Measurements from ENCODE around the gene NEGR1. TPM values are rescaled to one million over a fixed set of nuclear protein-coding genes. Genes with fewer than 3 reads are reported as not detected.

Gene NEGR1
- total and polyA plus RNA-seq, 2 donors (not counting 3 experiments of a cell fraction or from before 2014, with no cell fraction given) = 6.8 to 21.8 TPM

DNA sequence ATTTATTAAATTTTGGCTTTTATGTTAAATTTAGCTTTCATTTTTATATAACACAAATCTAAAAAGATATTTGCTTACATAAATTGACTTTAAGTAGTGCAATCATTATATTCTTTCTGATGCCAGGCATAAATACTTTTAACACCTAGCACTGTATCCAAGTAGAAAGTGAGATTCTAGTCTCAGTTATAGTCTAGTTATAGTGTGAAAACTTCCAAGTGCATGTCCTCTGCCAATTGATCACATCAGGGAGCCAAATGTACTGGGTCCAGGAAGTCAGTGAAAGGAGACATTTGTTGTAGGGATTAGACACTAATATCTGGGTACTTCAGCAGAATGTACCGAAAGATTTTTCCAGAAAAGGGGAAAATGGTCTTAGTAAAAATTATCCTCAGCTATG is 910.8 kb downstream of the NEGR1 start:
- Histone ChIP-seq H3K9me3 (replicated peaks; ENCODE audit: control insufficient read depth, insufficient read depth, low read length) (no peaks in the 10 kb centered on the region), H3K79me2 (ENCODE audit: control insufficient read depth, insufficient read depth, low read length) (no peaks in the 10 kb centered on the region), H2AFZ (ENCODE audit: low read depth, low read length) (no peak overlapping the region), H3K9ac (replicated peaks; ENCODE audit: extremely low read depth, insufficient read depth, low read length) (no peak overlapping the region), H3K27me3 (ENCODE audit: control insufficient read depth in 2 of 2, insufficient read depth in 2 of 2, low read length in 2 of 2) (no peaks in the 10 kb centered on the region), H3K9me1 (replicated peaks; ENCODE audit: control insufficient read depth, extremely low read depth, insufficient read depth, low read length) (no peaks in the 10 kb centered on the region), H4K20me1 (replicated peaks; ENCODE audit: control insufficient read depth, extremely low read depth, insufficient read depth, low read length) (no peaks in the 10 kb centered on the region), H3K4me1 (ENCODE audit: control insufficient read depth, extremely low read depth, insufficient read depth, low read length) (no peaks in the 10 kb centered on the region), H3K36me3 (ENCODE audit: control insufficient read depth in 2 of 2, extremely low read depth in 1 of 2, insufficient read depth in 2 of 2, low read length in 2 of 2) (no peaks in the 10 kb centered on the region), H3K4me2 (ENCODE audit: insufficient read depth, low read length) (no peak overlapping the region), H3K4me3 (replicated peaks in 1 of 3; ENCODE audit: insufficient read depth in 1 of 3, low read depth in 1 of 3, low read length in 3 of 3) (no peak overlapping the region), H3K27ac (ENCODE audit: insufficient read depth, low read depth, low read length) (no peak overlapping the region)
- ChIA-PET CTCF (no interaction called here), POLR2A (no interaction called here)
- dilution Hi-C loops (cut with MboI; ENCODE audit: extremely low pct_ligation_motif_present, low sequenced_read_pairs) (no loop called here), intact Hi-C loops (cut with micrococcal nuclease) (no loop called here)
- no peak for FAIRE-seq
- no TSS peak for BruUV-seq (replicated peaks)
- DNase-seq (ENCODE audit: low read depth, low spot score) = no peak
- TF ChIP-seq POLR2A (IDR thresholded peaks at IDR 0.05; ENCODE audit: low read depth, low read length) (no peak), FOS (IDR thresholded peaks at IDR 0.05; ENCODE audit: borderline replicate concordance, insufficient read depth, low read length) (no peak), POLR2AphosphoS5 (IDR thresholded peaks at IDR 0.05; ENCODE audit: insufficient read depth, low read depth, low read length) (no peak), CTCF (IDR thresholded peaks at IDR 0.05; ENCODE audit: extremely low read depth in 1 of 2, insufficient read depth in 1 of 2, low read depth in 1 of 2, low read length in 2 of 2) (no peak), JUN (IDR thresholded peaks at IDR 0.05; ENCODE audit: borderline replicate concordance, insufficient read depth, insufficient read length, low read depth) (no peak), EZH2 (IDR thresholded peaks at IDR 0.05; ENCODE audit: borderline replicate concordance, low read depth, low read length, severe bottlenecking) (no peak), MAX (IDR thresholded peaks at IDR 0.05; ENCODE audit: insufficient read depth, insufficient read length) (no peak), MYC (IDR thresholded peaks at IDR 0.05; ENCODE audit: low read depth, low read length) (no peak), GATA2 (IDR thresholded peaks at IDR 0.05; ENCODE audit: insufficient read depth, insufficient read length, low read depth, low read length) (no peak)
